ENCODE data around the gene HRH2. TPM values are rescaled to one million over a fixed set of nuclear protein-coding genes. Genes with fewer than 3 reads are reported as not detected.

Gene HRH2
- total and polyA plus RNA-seq, 9 of the 15 experiments (the other 6 are each of a cell fraction or from before 2014, with no cell fraction given), result 0.04 TPM; not detected in 8

DNA sequence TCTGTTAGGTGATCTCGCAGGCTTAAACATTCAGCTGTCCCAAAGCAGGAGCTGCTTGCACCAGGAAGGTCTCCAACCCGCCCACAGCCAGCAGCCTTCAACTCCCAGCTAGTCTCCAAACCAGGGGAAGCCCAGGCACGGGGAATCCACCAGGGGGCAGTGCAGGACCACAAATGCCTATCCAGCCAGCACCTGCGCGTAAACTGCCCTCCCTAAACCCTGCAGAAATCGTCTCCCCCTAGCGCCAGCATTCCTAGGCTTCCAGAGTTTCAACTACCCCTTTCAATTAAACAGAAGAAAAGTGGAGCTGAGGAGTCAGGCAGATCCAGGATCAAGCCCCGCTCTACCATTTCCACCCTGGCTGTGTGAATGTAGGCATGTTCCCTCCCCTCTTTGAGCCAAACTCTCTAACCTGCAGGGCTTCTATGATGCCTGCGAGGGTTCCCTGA lies 72.0 kb downstream of the HRH2 start (continued):
- TF ChIP-seq RB1 (IDR thresholded peaks at IDR 0.05; ENCODE audit: low read depth), result peak; percentile 83
- TF ChIP-seq MTA2 (IDR thresholded peaks at IDR 0.05; ENCODE audit: low read depth), result no peak
- TF ChIP-seq MTF1 (CRISPR knock-in tag; IDR thresholded peaks at IDR 0.05; ENCODE audit: borderline replicate concordance), result no peak
- TF ChIP-seq SIN3A (IDR thresholded peaks at IDR 0.05; ENCODE audit: borderline replicate concordance in 2 of 2, control insufficient read depth in 1 of 2, low read depth in 2 of 2, low read length in 2 of 2), result no peak
- no peak for TF ChIP-seq ZZZ3 (IDR thresholded peaks at IDR 0.05)
- no peak for TF ChIP-seq TAL1 (IDR thresholded peaks at IDR 0.05)
- no peak for TF ChIP-seq BRF1 (IDR thresholded peaks at IDR 0.05; ENCODE audit: borderline replicate concordance, extremely low read depth, insufficient read length)
- no peak for TF ChIP-seq PBX2 (CRISPR knock-in tag; IDR thresholded peaks at IDR 0.05; ENCODE audit: low read depth)
- no peak for TF ChIP-seq PBX2 (tag; conservative IDR thresholded peaks at IDR 0.05; ENCODE audit: low read depth)
- TF ChIP-seq CXXC5 (CRISPR knock-in tag; IDR thresholded peaks at IDR 0.05), result peak; percentile 21; the same call in 1 of the 2 replicates
- 0 out of 2 replicates have a peak, but pooled peaks have one; percentile 37 for TF ChIP-seq XRCC5 (IDR thresholded peaks at IDR 0.05; ENCODE audit: low read depth, low read length)
- TF ChIP-seq NR0B1 (IDR thresholded peaks at IDR 0.05; ENCODE audit: partially characterized antibody), result no peak
- TF ChIP-seq ZBTB11 (CRISPR knock-in tag; IDR thresholded peaks at IDR 0.05), result no peak
